GM12878 (cell line): Measurements from ENCODE around the gene COLQ. TPM values are rescaled to one million over a fixed set of nuclear protein-coding genes. Genes with fewer than 3 reads are reported as not detected.

Experiments
- ATAC-seq: fragments of 200-7000 bp; cut with Tn5 transposase; 3 replicates; pipeline ENCODE4 v1.9.1; 2020; ENCODE audit warnings: mild to moderate bottlenecking, moderate library complexity
- BruUV-seq: library from RNA; stranded (reverse); fragments of 400-500 nt; replicated peaks from 2 replicates; lab custom pipeline; 2021; lab: Mats Ljungman, UMichigan
- CTCF ChIA-PET: fragments of 300-600 bp; sonication (Branson Sonifier 250); formaldehyde crosslinking; extraction: SDS; loops from one replicate; lab custom pipeline; 2021; ENCODE audit warnings: inconsistent platforms; lab: Yijun Ruan, JAX
- POLR2A ChIA-PET: fragments of 350-600 bp; formaldehyde crosslinking; extraction: SDS; loops from one replicate; lab custom pipeline; 2021; ENCODE audit warnings: inconsistent platforms; lab: Charles Lee
- RAD21 ChIA-PET: fragments of 300-600 bp; sonication (Branson Sonifier 250); formaldehyde crosslinking; loops from one replicate; lab custom pipeline; 2023; ENCODE audit warnings: antibody characterized with exemption; ENCODE audit not compliant: unreplicated experiment; lab: Charles Lee
- SMC1A ChIA-PET: fragments of 300-600 bp; sonication (Branson Sonifier 250); formaldehyde crosslinking; loops from one replicate; lab custom pipeline; 2023; ENCODE audit not compliant: unreplicated experiment, uncharacterized antibody; lab: Charles Lee
- DNase-seq: peaks from one replicate; pipeline ENCODE4 v3.0.0-alpha.2; 2011; ENCODE audit warnings: low read depth, low spot score
- FAIRE-seq: peaks from 3 replicates; lab custom pipeline; 2011; peaks lifted over from hg19 to GRCh38; lab: Jason Lieb, UNC
- H2AFZ ChIP-seq: 2 replicates; pipeline ENCODE4 v1.6.0; 2011; ENCODE audit warnings: low read depth, low read length, control low read depth; ENCODE audit not compliant: control insufficient read depth
- H3K27ac ChIP-seq: 2 replicates; pipeline ENCODE4 v1.5.1; 2011; ENCODE audit warnings: control low read depth; ENCODE audit not compliant: control insufficient read depth, insufficient read depth
- H3K27me3 ChIP-seq, 2 experiments: replicated peaks in 1 of 2; 2 replicates each; pipeline versions ENCODE4 v1.6.0 to v1.6.1; 2011; ENCODE audit warnings: low read length in 1 of 2; ENCODE audit not compliant: control insufficient read depth in 2 of 2, insufficient read depth in 2 of 2
- H3K36me3 ChIP-seq, 2 experiments: 2 replicates each; pipeline ENCODE4 v1.5.1; 2011; ENCODE audit warnings: low read length in 1 of 2; ENCODE audit not compliant: control insufficient read depth in 2 of 2, insufficient read depth in 2 of 2
- H3K4me1 ChIP-seq: 2 replicates; pipeline ENCODE4 v1.6.1; 2011; ENCODE audit warnings: mild to moderate bottlenecking, low read length, moderate library complexity, mixed read lengths; ENCODE audit not compliant: control insufficient read depth, insufficient read depth
- H3K4me2 ChIP-seq: 2 replicates; pipeline ENCODE4 v1.6.0; 2011; ENCODE audit warnings: control low read depth; ENCODE audit not compliant: control insufficient read depth, insufficient read depth
- H3K4me3 ChIP-seq: fragments of 200-600 bp; sonication (generic); 2 replicates; pipeline ENCODE4 v1.5.1; 2016
- H3K79me2 ChIP-seq: 2 replicates; pipeline ENCODE4 v1.6.0; 2011; ENCODE audit warnings: low read length; ENCODE audit not compliant: control insufficient read depth, insufficient read depth
- H3K9ac ChIP-seq: 2 replicates; pipeline ENCODE4 v1.8.0; 2011; ENCODE audit warnings: low read length, control low read depth, mixed read lengths; ENCODE audit not compliant: control insufficient read depth, insufficient read depth
- H3K9me3 ChIP-seq: replicated peaks from 3 replicates; pipeline ENCODE4 v1.5.1; 2011; ENCODE audit warnings: mild to moderate bottlenecking, low read length; ENCODE audit not compliant: control insufficient read depth, insufficient read depth
- H4K20me1 ChIP-seq: 2 replicates; pipeline ENCODE4 v1.6.0; 2011; ENCODE audit not compliant: control insufficient read depth, insufficient read depth
- ATF7 ChIP-seq: fragments of 450-650 bp; IDR thresholded peaks from 2 replicates; pipeline ENCODE4 v1.6.1; 2016; ENCODE audit warnings: low read depth, mild to moderate bottlenecking
- CREM ChIP-seq: IDR thresholded peaks from 2 replicates; pipeline ENCODE4 v1.6.1; 2014; ENCODE audit warnings: antibody characterized with exemption, low read depth
- DPF2 ChIP-seq: fragments of 450-650 bp; IDR thresholded peaks from 2 replicates; pipeline ENCODE4 v1.6.1; 2017; ENCODE audit warnings: mild to moderate bottlenecking
- E2F4 ChIP-seq: IDR thresholded peaks from 2 replicates; pipeline ENCODE4 v1.6.1; 2012; ENCODE audit warnings: low read depth, low read length, improper control_type of control experiment
- EED ChIP-seq: sonication (generic); IDR thresholded peaks from 2 replicates; pipeline ENCODE4 v1.6.1; 2016; ENCODE audit warnings: antibody characterized with exemption, low read depth
- MEF2A ChIP-seq: IDR thresholded peaks from 2 replicates; pipeline ENCODE4 v1.6.1; 2011; ENCODE audit warnings: low read depth, mild to moderate bottlenecking, low read length, moderate library complexity; ENCODE audit not compliant: insufficient read depth
- NFYA ChIP-seq: IDR thresholded peaks from 2 replicates; pipeline ENCODE4 v1.6.1; 2011; ENCODE audit warnings: low read depth, mild to moderate bottlenecking, low read length, improper control_type of control experiment, borderline replicate concordance
- NFYB ChIP-seq: IDR thresholded peaks from 2 replicates; pipeline ENCODE4 v1.6.1; 2011; ENCODE audit warnings: low read depth, mild to moderate bottlenecking, low read length, improper control_type of control experiment, moderate library complexity; ENCODE audit not compliant: insufficient read depth
- RB1 ChIP-seq: fragments of 450-650 bp; formaldehyde crosslinking; IDR thresholded peaks from 2 replicates; pipeline ENCODE4 v1.6.1; 2017; ENCODE audit warnings: mild to moderate bottlenecking, borderline replicate concordance
- RCOR1 ChIP-seq: conservative IDR thresholded peaks from 2 replicates; pipeline ENCODE4 v1.6.1; 2012; ENCODE audit warnings: low read depth, low read length, improper control_type of control experiment
- SPI1 ChIP-seq: IDR thresholded peaks from 2 replicates; pipeline ENCODE4 v1.6.1; 2011; ENCODE audit warnings: low read depth, mild to moderate bottlenecking, low read length, moderate library complexity, borderline replicate concordance; ENCODE audit not compliant: insufficient read depth
- WRNIP1 ChIP-seq: IDR thresholded peaks from 2 replicates; pipeline ENCODE4 v1.6.1; 2011; ENCODE audit warnings: low read depth, low read length, improper control_type of control experiment, borderline replicate concordance
- YY1 ChIP-seq: IDR thresholded peaks from 2 replicates; pipeline ENCODE4 v1.6.1; 2011; ENCODE audit warnings: low read depth, mild to moderate bottlenecking, low read length
- ZNF24 ChIP-seq: fragments of 450-650 bp; IDR thresholded peaks from 2 replicates; pipeline ENCODE4 v1.6.1; 2017; ENCODE audit warnings: antibody characterized with exemption, mild to moderate bottlenecking
- ZNF622 ChIP-seq: fragments of 450-650 bp; IDR thresholded peaks from 2 replicates; pipeline ENCODE4 v1.6.1; 2017; ENCODE audit warnings: mild to moderate bottlenecking, inconsistent platforms
- WGBS: methylation state at CpG from one replicate; pipeline ENCODE4 v1.1.6; 2016; ENCODE audit warnings: low lambda C conversion rate; ENCODE audit not compliant: insufficient replicate concordance, insufficient coverage; ENCODE audit errors: missing lambda C conversion rate; 5-methylcytosine and 5-hydroxymethylcytosine counted together
- in situ Hi-C: fragments of 300-500 bp; cut with MboI; formaldehyde crosslinking; loops from 9 replicates; pipeline ENCODE4 v1.14.3; 2018; ENCODE audit warnings: mixed read lengths
- intact Hi-C: fragments of 100-400 bp; cut with micrococcal nuclease; formaldehyde crosslinking; loops from one replicate; pipeline ENCODE4 v1.14.2; 2022; ENCODE audit not compliant: unreplicated experiment
- polyA plus RNA-seq, 11 experiments: library from polyadenylated mRNA; depleted of rRNA in 4 of 11; unstranded in 6 of 11; stranded (reverse) in 5 of 11; fragments of >200 nt; fragmentation: Nextera tagmentation in 4 of 11; fragmentation: Illumina TruSeq in 1 of 11; extraction: Ambion mirVana in 4 of 11; extraction: Trizol in 1 of 11; gene quantifications; 1 replicate in 1 of 11; 2 replicates in 10 of 11; pipeline versions ENCODE4 v1.2.1 to v1.2.3, GENCODE V29; 2011 to 2016; ENCODE audit warnings: inconsistent platforms in 2 of 11, missing spikeins in 2 of 11, low read depth in 1 of 11
- total RNA-seq, 4 experiments: library from RNA; depleted of rRNA in 3 of 4; stranded (reverse); fragments of >200 nt in 3 of 4; fragmentation: Illumina TruSeq in 1 of 4; extraction: Trizol in 1 of 4; gene quantifications; 2 replicates each; pipeline versions ENCODE4 v1.2.1 to v1.2.3, GENCODE V29; 2013 to 2021
- TF ChIP-seq, protein P1 (sequence below): fragments of 450-650 bp; conservative IDR thresholded peaks from 2 replicates; pipeline ENCODE4 v1.6.1; 2017; ENCODE audit warnings: mild to moderate bottlenecking, moderate library complexity
- TF ChIP-seq, protein P2 (sequence below): fragments of 450-650 bp; formaldehyde crosslinking; IDR thresholded peaks from 2 replicates; pipeline ENCODE4 v1.4.0; 2020; ENCODE audit warnings: mild to moderate bottlenecking, moderate library complexity

Gene COLQ
- total and polyA plus RNA-seq, 10 of the 15 experiments (the other 5 are each of a cell fraction or from before 2014, with no cell fraction given) = 0.13 to 2.7 (median 0.70) TPM

GRCh38 chr3:15498431-15499214 is 22.9 kb downstream of the COLQ start:
- no peaks in the 10 kb centered on the region for H3K9me3 ChIP-seq
- H3K4me2 ChIP-seq = no peak overlapping the region
- ChIA-PET RAD21 (interaction anchor here (0.6 kb wide), 1 partner anchor 192 kb away, joined by 3 read pairs; no protein-coding TSS in a partner anchor), CTCF (no interaction called here), POLR2A (no interaction called here), SMC1A (interaction anchor here (1.8 to 2.6 kb wide), 3 partner anchors 8 to 68 kb away, joined by 5 to 11 read pairs (median 8); no protein-coding TSS in a partner anchor)
- TF ChIP-seq ZNF24 = no peak
- TF ChIP-seq ATF7 = no peak
- TF ChIP-seq RCOR1 = no peak
- no peak for TF ChIP-seq CREM
- TF ChIP-seq SPI1 = no peak
- TF ChIP-seq, protein P1, sequence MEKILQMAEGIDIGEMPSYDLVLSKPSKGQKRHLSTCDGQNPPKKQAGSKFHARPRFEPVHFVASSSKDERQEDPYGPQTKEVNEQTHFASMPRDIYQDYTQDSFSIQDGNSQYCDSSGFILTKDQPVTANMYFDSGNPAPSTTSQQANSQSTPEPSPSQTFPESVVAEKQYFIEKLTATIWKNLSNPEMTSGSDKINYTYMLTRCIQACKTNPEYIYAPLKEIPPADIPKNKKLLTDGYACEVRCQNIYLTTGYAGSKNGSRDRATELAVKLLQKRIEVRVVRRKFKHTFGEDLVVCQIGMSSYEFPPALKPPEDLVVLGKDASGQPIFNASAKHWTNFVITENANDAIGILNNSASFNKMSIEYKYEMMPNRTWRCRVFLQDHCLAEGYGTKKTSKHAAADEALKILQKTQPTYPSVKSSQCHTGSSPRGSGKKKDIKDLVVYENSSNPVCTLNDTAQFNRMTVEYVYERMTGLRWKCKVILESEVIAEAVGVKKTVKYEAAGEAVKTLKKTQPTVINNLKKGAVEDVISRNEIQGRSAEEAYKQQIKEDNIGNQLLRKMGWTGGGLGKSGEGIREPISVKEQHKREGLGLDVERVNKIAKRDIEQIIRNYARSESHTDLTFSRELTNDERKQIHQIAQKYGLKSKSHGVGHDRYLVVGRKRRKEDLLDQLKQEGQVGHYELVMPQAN = no peak
- TF ChIP-seq YY1 = no peak
- no peak for TF ChIP-seq NFYA
- TF ChIP-seq EED = no peak
- no peak for TF ChIP-seq E2F4
- TF ChIP-seq WRNIP1 = no peak
- no peak for TF ChIP-seq MEF2A
- no peak for TF ChIP-seq RB1
- no peak for TF ChIP-seq DPF2
- TF ChIP-seq ZNF622 = no peak
- TF ChIP-seq, protein P2, sequence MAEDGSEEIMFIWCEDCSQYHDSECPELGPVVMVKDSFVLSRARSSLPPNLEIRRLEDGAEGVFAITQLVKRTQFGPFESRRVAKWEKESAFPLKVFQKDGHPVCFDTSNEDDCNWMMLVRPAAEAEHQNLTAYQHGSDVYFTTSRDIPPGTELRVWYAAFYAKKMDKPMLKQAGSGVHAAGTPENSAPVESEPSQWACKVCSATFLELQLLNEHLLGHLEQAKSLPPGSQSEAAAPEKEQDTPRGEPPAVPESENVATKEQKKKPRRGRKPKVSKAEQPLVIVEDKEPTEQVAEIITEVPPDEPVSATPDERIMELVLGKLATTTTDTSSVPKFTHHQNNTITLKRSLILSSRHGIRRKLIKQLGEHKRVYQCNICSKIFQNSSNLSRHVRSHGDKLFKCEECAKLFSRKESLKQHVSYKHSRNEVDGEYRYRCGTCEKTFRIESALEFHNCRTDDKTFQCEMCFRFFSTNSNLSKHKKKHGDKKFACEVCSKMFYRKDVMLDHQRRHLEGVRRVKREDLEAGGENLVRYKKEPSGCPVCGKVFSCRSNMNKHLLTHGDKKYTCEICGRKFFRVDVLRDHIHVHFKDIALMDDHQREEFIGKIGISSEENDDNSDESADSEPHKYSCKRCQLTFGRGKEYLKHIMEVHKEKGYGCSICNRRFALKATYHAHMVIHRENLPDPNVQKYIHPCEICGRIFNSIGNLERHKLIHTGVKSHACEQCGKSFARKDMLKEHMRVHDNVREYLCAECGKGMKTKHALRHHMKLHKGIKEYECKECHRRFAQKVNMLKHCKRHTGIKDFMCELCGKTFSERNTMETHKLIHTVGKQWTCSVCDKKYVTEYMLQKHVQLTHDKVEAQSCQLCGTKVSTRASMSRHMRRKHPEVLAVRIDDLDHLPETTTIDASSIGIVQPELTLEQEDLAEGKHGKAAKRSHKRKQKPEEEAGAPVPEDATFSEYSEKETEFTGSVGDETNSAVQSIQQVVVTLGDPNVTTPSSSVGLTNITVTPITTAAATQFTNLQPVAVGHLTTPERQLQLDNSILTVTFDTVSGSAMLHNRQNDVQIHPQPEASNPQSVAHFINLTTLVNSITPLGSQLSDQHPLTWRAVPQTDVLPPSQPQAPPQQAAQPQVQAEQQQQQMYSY (CRISPR knock-in tag) = no peak
- TF ChIP-seq NFYB = no peak
- H3K36me3 ChIP-seq = no peaks in the 10 kb centered on the region
- no peak for FAIRE-seq
- 61% methylated on average over 14 of the region's 14 CpGs for WGBS
- H3K4me1 ChIP-seq = peaks cover 17% of the 10 kb centered on the region
- H3K27ac ChIP-seq = no peak overlapping the region
- no peak for DNase-seq
- no peak overlapping the region for H2AFZ ChIP-seq
- H4K20me1 ChIP-seq = no peaks in the 10 kb centered on the region
- intact Hi-C loops (no loop called here), in situ Hi-C loops (no loop called here)
- no TSS peak for BruUV-seq
- H3K79me2 ChIP-seq = no peaks in the 10 kb centered on the region
- no peaks in the 10 kb centered on the region for H3K27me3 ChIP-seq
- H3K9ac ChIP-seq = no peak overlapping the region
- ATAC-seq = no peak
- no peak overlapping the region for H3K4me3 ChIP-seq
